ENCODE measurements around the gene SLC12A2. TPM values are rescaled to one million over a fixed set of nuclear protein-coding genes. Genes with fewer than 3 reads are reported as not detected.

Gene SLC12A2
- total RNA-seq, 2 donors from 2014 or later, result 51.3 to 195 TPM

- Histone ChIP-seq H3K9me3 (no peaks in the 10 kb centered on the region), H3K27ac (no peak overlapping the region), H3K27me3 (replicated peaks; ENCODE audit: insufficient read depth) (no peaks in the 10 kb centered on the region), H3K4me3 (no peak overlapping the region), H3K4me1 (replicated peaks) (no peaks in the 10 kb centered on the region), H3K36me3 (no peaks in the 10 kb centered on the region)
- no peak for DNase-seq (ENCODE audit: low spot score)
- intact Hi-C loops (cut with DNase I), result no loop called here
- WGBS, result 94% methylated on average over 3 of the region's 3 CpGs
- no peak for TF ChIP-seq POLR2A (IDR thresholded peaks at IDR 0.05)
- no peak for TF ChIP-seq POLR2AphosphoS5 (IDR thresholded peaks at IDR 0.05)
- no peak for TF ChIP-seq CTCF (IDR thresholded peaks at IDR 0.05)
Observed at GRCh38 chr5:128158342-128158741, 74.8 kb downstream of the SLC12A2 start.

- no peak for DNase-seq (ENCODE audit: low spot score)
- TF ChIP-seq POLR2A (IDR thresholded peaks at IDR 0.05) (no peak), POLR2AphosphoS5 (IDR thresholded peaks at IDR 0.05) (no peak), CTCF (IDR thresholded peaks at IDR 0.05) (no peak)
- H3K36me3 ChIP-seq, result no peaks in the 10 kb centered on the region
- H3K4me1 ChIP-seq (replicated peaks), result no peaks in the 10 kb centered on the region
- WGBS, result 27% methylated on average over 2 of the region's 2 CpGs
- no peaks in the 10 kb centered on the region for H3K27me3 ChIP-seq (replicated peaks; ENCODE audit: insufficient read depth)
- H3K9me3 ChIP-seq, result no peaks in the 10 kb centered on the region
- intact Hi-C loops (cut with DNase I), result no loop called here
- H3K27ac ChIP-seq, result no peak overlapping the region
- no peak overlapping the region for H3K4me3 ChIP-seq
Observed at GRCh38 chr5:128163991-128164390, 80.4 kb downstream of the SLC12A2 start.

GRCh38 chr5:128169401-128170017 lies 85.9 kb downstream of the SLC12A2 start:
- H3K27me3 ChIP-seq (replicated peaks; ENCODE audit: insufficient read depth), result no peaks in the 10 kb centered on the region
- H3K36me3 ChIP-seq, result no peaks in the 10 kb centered on the region
- intact Hi-C loops (cut with DNase I), result no loop called here
- DNase-seq (ENCODE audit: low spot score), result no peak
- H3K4me3 ChIP-seq, result no peak overlapping the region
- no peak for TF ChIP-seq POLR2AphosphoS5 (IDR thresholded peaks at IDR 0.05)
- WGBS, result 70% methylated on average over 2 of the region's 2 CpGs
- H3K9me3 ChIP-seq, result no peaks in the 10 kb centered on the region
- H3K4me1 ChIP-seq (replicated peaks), result no peaks in the 10 kb centered on the region
- H3K27ac ChIP-seq, result no peak overlapping the region

- 65% methylated on average over 1 of the region's 1 CpG for WGBS
- TF ChIP-seq POLR2AphosphoS5 (IDR thresholded peaks at IDR 0.05) (no peak), CTCF (IDR thresholded peaks at IDR 0.05) (no peak), POLR2A (IDR thresholded peaks at IDR 0.05) (no peak)
- DNase-seq (ENCODE audit: low spot score), result no peak
- H3K9me3 ChIP-seq, result no peaks in the 10 kb centered on the region
- H3K27ac ChIP-seq, result no peak overlapping the region
- no peaks in the 10 kb centered on the region for H3K4me1 ChIP-seq (replicated peaks)
- intact Hi-C loops (cut with DNase I), result no loop called here
- H3K36me3 ChIP-seq, result no peaks in the 10 kb centered on the region
- H3K4me3 ChIP-seq, result no peak overlapping the region
- H3K27me3 ChIP-seq (replicated peaks; ENCODE audit: insufficient read depth), result no peaks in the 10 kb centered on the region
Observed at GRCh38 chr5:128172102-128172501, 88.5 kb downstream of the SLC12A2 start.

GRCh38 chr5:128174951-128175350 lies 91.4 kb downstream of the SLC12A2 start:
- Histone ChIP-seq H3K27me3 (replicated peaks; ENCODE audit: insufficient read depth) (no peaks in the 10 kb centered on the region), H3K4me1 (replicated peaks) (no peaks in the 10 kb centered on the region), H3K27ac (no peak overlapping the region), H3K4me3 (no peak overlapping the region), H3K36me3 (no peaks in the 10 kb centered on the region), H3K9me3 (no peaks in the 10 kb centered on the region)
- TF ChIP-seq CTCF (IDR thresholded peaks at IDR 0.05) (no peak), POLR2AphosphoS5 (IDR thresholded peaks at IDR 0.05) (no peak), POLR2A (IDR thresholded peaks at IDR 0.05) (no peak)
- 94% methylated on average over 2 of the region's 2 CpGs for WGBS
- DNase-seq (ENCODE audit: low spot score), result no peak
- intact Hi-C loops (cut with DNase I), result no loop called here

Data from prostate gland (tissue), 2 donors.